Urothelium cell line (cell line): ENCODE data around the gene TTC34.
"Not testable (repeated sequence)": the region's sequence is repeated elsewhere in the genome, so short reads cannot be mapped to it uniquely, and the experiment has no call there.

Experiments
- DNase-seq: peaks from one replicate; pipeline ENCODE4 v3.0.0; 2011; ENCODE audit warnings: low spot score, mixed read lengths
- FAIRE-seq: peaks from 2 replicates; lab custom pipeline; 2011; peaks lifted over from hg19 to GRCh38; lab: Jason Lieb, UNC

Gene TTC34

GRCh38 chr1:2632051-2632430, 169.5 kb downstream of the TTC34 start:
- DNase-seq: no peak
- FAIRE-seq: no peak

DNA sequence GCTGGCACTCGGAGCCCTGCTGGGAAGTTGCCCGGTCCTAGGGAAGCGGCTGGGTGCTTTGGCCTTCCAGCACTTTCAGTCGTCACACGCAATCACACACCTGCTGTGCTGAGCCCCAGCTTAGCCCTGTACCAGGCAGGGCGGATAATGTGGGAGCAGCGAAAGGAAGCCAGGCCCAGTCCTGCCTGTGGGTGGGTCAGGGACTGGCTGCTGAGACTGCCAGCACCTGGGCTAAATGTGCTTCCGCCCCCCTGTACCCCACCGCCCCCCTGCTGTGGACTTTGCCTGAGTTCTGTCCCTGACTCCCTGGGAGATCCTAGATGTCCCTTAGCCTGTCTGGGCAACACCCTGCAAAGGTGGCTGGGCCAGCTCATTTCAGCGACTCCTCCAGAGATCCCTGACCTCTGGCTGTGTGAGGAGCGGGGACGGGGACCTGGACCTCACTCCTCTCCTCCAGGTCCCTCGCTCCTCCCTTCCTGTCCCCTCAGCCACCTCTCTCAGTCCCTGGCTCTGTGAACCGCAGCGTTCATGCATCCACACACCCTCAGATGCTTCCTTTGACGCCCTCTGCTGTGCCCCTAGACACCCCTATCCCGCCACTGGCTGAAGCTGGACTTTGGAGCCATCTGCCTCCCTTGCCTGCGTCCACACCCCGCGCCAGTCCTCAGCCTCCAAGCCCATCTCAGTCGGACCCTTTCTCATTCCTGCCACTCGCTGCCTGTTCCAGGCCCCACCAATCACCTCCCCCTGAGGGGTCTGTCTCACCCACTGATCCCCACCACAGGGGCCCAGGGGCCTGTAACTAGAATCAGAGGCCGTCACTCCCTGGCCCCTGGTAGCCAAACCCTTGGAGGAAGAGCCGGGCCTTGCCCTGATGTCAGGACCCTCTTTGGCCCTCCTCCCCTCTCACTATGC, 170.1 kb downstream of the TTC34 start:
- DNase-seq (no peak), FAIRE-seq (no peak)

- FAIRE-seq (peak; percentile 88), DNase-seq (no peak)
Measured at GRCh38 chr1:2630498-2631135, 170.9 kb downstream of the TTC34 start.

DNA sequence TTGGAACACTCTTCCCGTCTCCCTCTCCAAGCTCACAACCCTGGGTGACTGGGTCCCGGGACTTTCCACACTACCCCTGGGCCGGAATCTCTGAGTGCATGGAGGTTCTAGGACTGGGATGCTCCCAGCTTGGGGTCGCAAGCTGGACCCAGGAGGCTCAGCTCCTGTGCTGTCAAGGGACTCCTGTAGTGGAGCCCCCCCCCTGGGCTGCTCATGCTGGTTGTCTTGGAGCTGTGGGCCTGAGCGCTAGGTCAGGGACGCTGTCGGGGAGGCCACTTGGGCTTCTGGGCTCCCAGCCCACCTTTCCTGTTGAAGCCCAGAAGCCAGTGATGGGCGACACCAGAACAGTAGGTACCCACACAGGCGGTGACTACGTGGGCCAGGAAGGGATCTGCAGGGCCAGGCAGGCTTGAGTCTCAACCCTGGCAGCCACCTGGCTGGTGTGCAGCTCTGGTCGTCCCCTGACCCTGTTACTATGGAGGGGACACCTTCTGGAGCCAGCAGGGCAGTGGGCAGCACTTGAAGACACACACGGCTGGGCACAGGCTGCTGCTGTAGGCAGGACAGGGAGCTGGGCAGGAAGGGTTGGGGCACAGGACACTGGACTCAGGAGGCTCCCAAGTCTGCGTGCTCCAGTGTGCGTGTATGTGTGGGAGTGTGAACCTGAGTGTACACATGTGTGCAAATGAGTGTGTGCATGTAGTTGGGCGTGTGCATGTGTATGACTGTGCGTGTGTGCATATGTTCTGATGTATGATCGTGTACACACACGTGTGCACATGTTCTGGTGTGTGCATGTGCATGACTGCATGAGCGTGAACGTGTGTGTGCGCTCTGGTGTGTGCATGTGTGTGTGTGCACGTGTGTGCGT, 171.6 kb downstream of the TTC34 start:
- no peak for DNase-seq
- no peak for FAIRE-seq

DNA sequence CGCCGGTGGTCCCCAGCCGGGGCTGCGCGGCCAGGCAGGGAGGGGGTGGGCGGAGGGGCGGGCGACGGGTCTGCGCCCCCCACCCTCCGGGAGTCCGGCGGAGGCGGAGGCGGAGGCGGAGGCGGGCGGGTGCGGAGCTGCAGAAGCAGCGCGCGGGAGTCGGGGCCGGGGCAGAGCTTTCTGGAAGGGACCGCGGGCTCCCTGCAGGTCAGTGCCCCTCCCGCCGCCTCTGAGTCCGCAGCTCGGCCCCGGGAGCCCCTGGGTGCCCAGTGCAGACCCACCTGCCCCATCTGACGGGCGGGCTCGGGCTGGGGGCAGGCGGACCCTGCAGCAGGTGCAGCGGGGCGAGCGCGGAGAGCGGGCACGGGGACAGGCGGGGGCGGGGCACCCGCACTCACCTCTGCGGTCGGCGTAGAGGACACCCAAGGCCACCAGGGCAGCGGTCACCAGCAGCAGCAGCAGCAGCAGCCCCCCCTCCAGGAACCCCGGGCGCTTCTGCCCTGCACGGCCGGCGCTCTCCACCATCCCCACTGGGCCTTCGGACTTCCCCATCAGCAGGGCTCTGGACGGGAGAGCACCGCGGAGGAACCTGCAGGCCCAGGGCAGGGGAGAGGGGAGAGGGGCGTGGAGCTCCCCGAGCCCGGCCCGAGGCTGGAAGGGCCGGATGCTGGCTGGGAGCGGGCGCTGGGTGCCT, 172.4 kb downstream of the TTC34 start:
- DNase-seq (no peak), FAIRE-seq (no peak)

DNA sequence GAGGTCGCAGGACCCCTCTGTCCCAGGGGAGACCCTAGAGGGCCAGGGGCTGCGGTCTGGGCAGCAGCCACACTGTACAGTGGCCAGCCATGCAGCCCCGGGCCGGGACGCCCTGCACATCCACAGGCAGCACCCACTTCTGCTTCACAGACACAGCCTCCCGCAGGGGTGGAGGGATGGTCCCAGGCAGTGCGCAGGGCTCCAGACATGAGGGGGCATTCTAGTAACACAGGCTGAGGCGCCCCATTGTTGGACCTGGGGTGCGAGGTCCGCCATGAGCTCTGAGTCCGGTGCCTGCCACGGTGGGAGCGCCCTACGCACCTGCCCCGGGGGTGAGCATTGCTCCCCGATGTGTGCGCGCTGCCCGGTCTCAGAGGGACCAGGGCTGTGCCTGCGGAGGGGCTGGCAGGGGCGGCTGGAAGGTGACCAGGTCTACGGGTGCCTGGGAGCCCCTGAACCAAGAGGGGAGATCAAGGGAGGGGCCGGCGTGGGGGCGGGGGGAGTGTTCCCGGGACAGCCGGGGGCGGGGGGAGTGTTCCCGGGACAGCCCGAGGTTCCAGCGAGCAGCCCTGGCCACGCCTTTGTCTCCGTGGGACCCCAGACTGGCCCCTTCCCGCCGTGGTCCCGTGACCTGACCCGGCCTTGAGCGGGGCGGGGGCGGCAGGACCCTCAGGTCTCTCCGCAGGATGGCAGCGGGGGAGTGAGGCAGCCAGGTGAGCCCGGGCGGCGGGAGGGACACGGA, 173.1 kb downstream of the TTC34 start:
- FAIRE-seq: no peak
- DNase-seq: no peak

- FAIRE-seq (no peak), DNase-seq (no peak)
Measured at GRCh38 chr1:2627746-2628145, 173.7 kb downstream of the TTC34 start.

DNA sequence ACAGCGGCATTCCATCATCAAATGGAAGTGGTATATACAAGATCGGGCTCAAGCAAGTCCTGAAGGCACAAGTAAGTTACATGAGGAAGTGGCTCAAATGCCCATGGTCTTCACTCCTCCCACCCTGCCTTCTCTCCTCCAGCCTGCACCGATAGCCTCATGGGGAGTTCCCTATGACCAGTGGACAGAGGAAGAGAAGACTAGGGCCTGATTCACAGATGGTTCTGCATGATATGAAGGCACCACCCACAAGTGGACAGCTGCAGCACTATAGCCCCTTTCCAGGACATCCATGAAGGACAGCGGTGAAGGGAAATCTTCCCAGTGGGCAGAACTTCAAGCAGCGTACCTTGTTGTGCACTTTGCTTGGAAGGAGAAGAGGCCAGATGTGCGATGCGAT, 175.7 kb downstream of the TTC34 start:
- not testable (repeated sequence) for DNase-seq, FAIRE-seq

- DNase-seq (no peak), FAIRE-seq (no peak)
Measured at GRCh38 chr1:2625311-2625710, 176.2 kb downstream of the TTC34 start.

- DNase-seq (no peak), FAIRE-seq (no peak)
Measured at GRCh38 chr1:2624735-2625300, 176.7 kb downstream of the TTC34 start.

DNA sequence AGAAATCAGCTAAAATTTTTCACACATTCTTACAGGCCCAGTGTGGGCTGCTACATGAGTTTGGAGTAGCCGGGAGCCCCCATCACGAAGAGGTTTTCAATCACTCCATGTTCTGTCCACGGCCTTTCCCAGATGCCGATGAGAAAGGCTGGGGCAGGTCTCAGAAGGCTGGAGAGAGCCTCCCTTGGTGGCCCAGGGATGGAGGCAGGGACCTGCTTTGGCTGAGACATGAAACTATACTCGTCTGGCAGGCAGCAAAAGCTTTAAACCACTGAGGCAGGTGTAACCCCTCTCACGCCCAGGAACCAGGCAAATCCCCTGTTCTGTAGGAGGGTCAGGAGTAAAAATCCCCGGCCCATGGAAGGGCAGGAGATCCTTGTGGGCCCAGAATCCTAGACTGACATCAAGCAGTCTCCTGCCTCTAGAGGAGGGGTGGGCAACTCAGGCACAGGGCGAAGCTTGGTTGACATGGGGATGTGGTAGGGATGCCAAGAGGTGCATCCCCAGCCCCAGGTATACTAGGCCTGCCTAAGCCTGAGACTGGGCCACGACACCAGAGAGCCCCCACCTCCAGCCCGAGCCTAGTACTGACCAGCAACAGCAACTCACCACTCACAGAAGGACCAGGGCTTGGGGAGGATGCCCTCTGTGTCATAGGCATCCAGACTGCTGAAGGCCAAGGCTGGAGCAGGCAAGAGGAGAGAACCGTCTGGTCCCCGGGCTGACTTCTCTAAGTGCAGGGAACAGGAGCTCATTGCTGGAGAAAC, 177.7 kb downstream of the TTC34 start:
- DNase-seq (no peak), FAIRE-seq (no peak)

DNA sequence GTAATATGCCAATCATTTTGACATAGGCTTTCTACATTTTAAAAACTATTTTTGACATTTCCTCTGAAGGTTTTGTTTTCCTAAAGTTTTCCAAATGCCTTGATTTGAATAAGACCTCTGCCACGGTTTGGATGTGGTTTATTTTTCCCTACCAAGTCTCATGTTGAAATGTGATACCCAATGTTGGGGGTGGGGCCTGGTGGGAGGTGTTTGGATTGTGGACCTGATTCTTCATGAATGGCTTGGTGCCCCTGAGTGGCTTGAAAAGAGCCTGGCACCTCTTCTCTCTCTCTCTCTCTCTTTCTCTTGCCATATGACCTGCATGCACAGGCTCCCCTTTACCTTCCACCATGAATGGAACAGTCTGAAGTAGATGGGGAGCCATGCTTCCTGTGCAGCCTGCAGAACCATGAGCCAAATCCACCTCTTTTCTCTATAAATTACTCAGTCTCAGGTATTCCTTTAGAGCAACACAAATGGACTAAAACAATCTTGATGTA, 183.5 kb downstream of the TTC34 start:
- FAIRE-seq (no peak), DNase-seq (no peak)

DNA sequence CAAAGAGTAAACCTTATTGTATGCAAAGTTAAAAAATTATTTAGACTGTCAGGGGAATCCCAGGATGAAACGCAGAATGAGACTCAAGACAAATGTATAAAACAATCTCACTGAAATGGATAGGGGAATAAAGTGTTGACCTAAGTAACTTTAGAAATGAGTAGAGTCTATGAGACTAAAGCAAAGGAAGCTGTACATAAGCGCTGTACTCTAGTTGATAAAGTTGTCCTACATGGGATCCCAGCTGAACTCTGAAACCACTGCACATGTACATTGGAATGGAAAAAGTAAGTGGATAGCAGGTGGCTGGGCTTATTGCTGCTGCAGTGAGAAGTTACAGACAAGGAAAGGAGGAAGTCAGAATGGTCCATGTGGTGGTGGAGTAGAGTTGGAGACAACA, 187.3 kb downstream of the TTC34 start:
- FAIRE-seq (no peak), DNase-seq (no peak)

- no peak for DNase-seq
- no peak for FAIRE-seq
Measured at GRCh38 chr1:2612591-2613365, 188.7 kb downstream of the TTC34 start.

DNA sequence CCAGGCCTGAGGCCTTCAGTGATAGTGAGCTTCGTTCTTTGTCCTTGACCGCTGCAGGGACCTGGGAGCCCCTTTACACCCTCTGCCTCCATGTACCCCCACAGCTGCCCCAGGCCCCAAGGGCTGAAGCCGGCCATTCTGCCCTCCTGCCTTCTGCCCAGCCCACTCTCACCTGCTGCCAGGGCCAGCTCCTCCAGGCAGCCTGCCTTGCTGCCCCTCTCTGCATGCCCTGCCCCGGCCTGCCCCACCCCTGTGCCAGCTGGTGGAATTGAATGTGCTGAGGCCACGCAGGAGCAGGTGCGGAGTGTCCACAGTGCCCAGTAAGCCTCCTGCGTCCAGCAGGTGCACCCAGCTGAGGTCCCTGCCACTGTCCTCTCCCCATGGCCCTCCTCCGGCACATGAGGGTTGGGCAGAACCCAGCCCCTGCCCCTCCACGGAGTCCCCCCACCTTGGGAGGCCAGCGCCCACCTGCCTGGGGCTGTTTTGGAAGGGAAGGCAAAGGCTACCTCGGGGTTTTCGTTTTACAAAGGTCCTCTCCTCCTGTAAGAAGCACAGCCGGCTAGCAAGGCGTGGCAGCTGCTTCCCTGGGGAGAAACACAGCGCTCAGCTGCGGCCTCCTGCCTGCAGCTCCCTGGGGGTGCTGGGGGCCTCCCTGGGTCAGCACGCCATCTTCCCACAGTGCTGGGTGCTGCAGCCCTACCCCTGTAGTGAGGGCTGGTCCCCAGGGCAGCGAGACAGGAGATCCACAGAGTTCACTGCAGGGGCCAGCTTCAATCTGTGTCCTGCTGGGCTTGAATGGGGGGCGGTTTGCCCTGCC, 189.7 kb downstream of the TTC34 start:
- FAIRE-seq (no peak), DNase-seq (no peak)

DNA sequence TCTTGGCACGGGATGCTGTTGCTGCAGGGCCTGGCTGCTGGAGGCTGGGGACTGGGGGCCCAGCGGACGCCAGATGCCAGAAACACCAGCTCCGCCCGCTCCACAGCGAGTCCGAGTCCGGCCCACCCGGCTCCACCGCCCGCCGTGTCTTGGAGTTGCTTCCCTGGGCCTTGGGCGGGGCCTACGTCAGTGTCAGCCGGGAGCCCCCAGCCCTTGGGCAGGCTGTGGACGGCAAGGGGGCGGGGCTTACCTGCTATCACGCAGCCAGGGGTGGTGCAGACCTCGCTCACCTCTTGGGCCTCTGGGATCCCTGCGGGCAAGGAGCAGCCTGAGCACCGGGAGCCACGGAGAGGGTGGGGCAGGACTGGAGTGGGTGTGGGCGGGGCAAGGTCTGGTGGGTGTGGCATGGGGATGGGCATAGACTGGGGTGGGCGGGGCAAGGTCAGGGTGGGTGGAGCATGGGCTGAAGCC, 190.4 kb downstream of the TTC34 start:
- FAIRE-seq (no peak), DNase-seq (no peak)
